HCT116 (cell line): ENCODE data around the gene EP400. TPM values are rescaled to one million over a fixed set of nuclear protein-coding genes. Genes with fewer than 3 reads are reported as not detected.
"Not testable (repeated sequence)": the region's sequence is repeated elsewhere in the genome, so short reads cannot be mapped to it uniquely, and the experiment has no call there.

Experiments
- ATAC-seq: fragments of 200-7000 bp; cut with Tn5 transposase; 2 replicates; pipeline ENCODE4 v1.9.1; 2020; ENCODE audit warnings: mild to moderate bottlenecking, moderate library complexity
- BruUV-seq: library from RNA; stranded (reverse); fragments of 400-500 nt; replicated peaks from 2 replicates; lab custom pipeline; 2021; lab: Mats Ljungman, UMichigan
- CTCF ChIA-PET: fragments of 300-600 bp; sonication (Branson Sonifier 250); formaldehyde crosslinking; loops from one replicate; lab custom pipeline; 2021; ENCODE audit warnings: antibody characterized with exemption; lab: Charles Lee
- POLR2A ChIA-PET: fragments of 300-600, 350-600 bp; sonication (Branson Sonifier 250); formaldehyde crosslinking; loops from one replicate; lab custom pipeline; 2021; ENCODE audit warnings: antibody characterized with exemption; lab: Charles Lee
- RAD21 ChIA-PET, 2 experiments: fragments of 300-600 bp; sonication (Branson Sonifier 250); formaldehyde crosslinking; loops; one replicate each; lab custom pipeline; 2023; ENCODE audit warnings: low total read pairs in 2 of 2; ENCODE audit not compliant: uncharacterized antibody in 2 of 2, unreplicated experiment in 2 of 2, low non-redundant PET in 1 of 2; lab: Charles Lee
- DNase-seq: peaks from one replicate; pipeline ENCODE4 v3.0.0-alpha.2; 2010; ENCODE audit warnings: low read depth, low spot score
- H2AFZ ChIP-seq: fragments of 200-600 bp; shearing (Covaris generic), sonication (generic); 2 replicates; pipeline ENCODE4 v1.6.1; 2017; ENCODE audit warnings: low read depth, mixed run types, mixed read lengths, antibody characterized with exemption, low read length; ENCODE audit not compliant: poor library complexity, severe bottlenecking
- H3K27ac ChIP-seq: 2 replicates; pipeline ENCODE4 v1.5.1; 2012; ENCODE audit warnings: low read depth, low read length
- H3K27me3 ChIP-seq: fragments of 200-600 bp; sonication (generic); 2 replicates; pipeline ENCODE4 v1.6.1; 2016; ENCODE audit warnings: mixed run types, low read length, mixed read lengths; ENCODE audit not compliant: insufficient read depth
- H3K36me3 ChIP-seq, 2 experiments: fragments of 200-500 bp in 1 of 2; fragments of 200-600 bp in 1 of 2; sonication (Bioruptor generic) in 1 of 2; sonication (generic) in 1 of 2; 2 replicates each; pipeline versions ENCODE4 v1.5.1 to v1.6.1; 2014 to 2016; ENCODE audit warnings: low read length in 2 of 2, inconsistent platforms in 1 of 2, mixed read lengths in 1 of 2, mixed run types in 1 of 2; ENCODE audit not compliant: insufficient read depth in 2 of 2, control insufficient read depth in 1 of 2
- H3K4me1 ChIP-seq, 2 experiments: fragments of 200-600 bp in 1 of 2; sonication (generic) in 1 of 2; 2 replicates each; pipeline versions ENCODE4 v1.5.1 to v1.6.1; 2012 to 2017; ENCODE audit warnings: low read length in 2 of 2, inconsistent platforms in 1 of 2, mild to moderate bottlenecking in 1 of 2, mixed read lengths in 1 of 2, mixed run types in 1 of 2, moderate library complexity in 1 of 2; ENCODE audit not compliant: insufficient read depth in 2 of 2, control insufficient read depth in 1 of 2
- H3K4me2 ChIP-seq: fragments of 200-600 bp; sonication (generic); 2 replicates; pipeline ENCODE4 v1.6.1; 2017; ENCODE audit warnings: mixed run types, low read length, mixed read lengths
- H3K4me3 ChIP-seq, 2 experiments: fragments of 200-600 bp in 1 of 2; sonication (generic) in 1 of 2; replicated peaks in 1 of 2; 2 replicates each; pipeline ENCODE4 v1.5.1; 2011 to 2016; ENCODE audit warnings: low read length in 2 of 2, control low read depth in 1 of 2, low read depth in 1 of 2, mild to moderate bottlenecking in 1 of 2, mixed read lengths in 1 of 2, mixed run types in 1 of 2
- H3K79me2 ChIP-seq: fragments of 200-600 bp; sonication (generic); 2 replicates; pipeline ENCODE4 v1.6.1; 2017; ENCODE audit warnings: mild to moderate bottlenecking, mixed run types, low read length, moderate library complexity, mixed read lengths; ENCODE audit not compliant: insufficient read depth
- H3K9ac ChIP-seq: fragments of 200-600 bp; sonication (generic); 2 replicates; pipeline ENCODE4 v1.6.1; 2016; ENCODE audit warnings: low read length, mixed read lengths
- H3K9me2 ChIP-seq: fragments of 200-600 bp; sonication (generic), shearing (Covaris generic); 2 replicates; pipeline ENCODE4 v1.6.1; 2017; ENCODE audit warnings: mixed run types, mild to moderate bottlenecking, moderate library complexity; ENCODE audit not compliant: insufficient read depth
- H3K9me3 ChIP-seq, 2 experiments: fragments of 200-500 bp in 1 of 2; fragments of 200-600 bp in 1 of 2; sonication (Bioruptor generic) in 1 of 2; sonication (generic) in 1 of 2; 2 replicates each; pipeline ENCODE4 v1.6.1; 2014 to 2017; ENCODE audit warnings: low read length in 2 of 2, mixed read lengths in 2 of 2, inconsistent platforms in 1 of 2, low read depth in 1 of 2, mild to moderate bottlenecking in 1 of 2, mixed run types in 1 of 2, moderate library complexity in 1 of 2; ENCODE audit not compliant: control insufficient read depth in 1 of 2, insufficient read depth in 1 of 2
- H4K20me1 ChIP-seq: fragments of 200-600 bp; sonication (generic), shearing (Covaris generic); 2 replicates; pipeline ENCODE4 v1.6.1; 2017; ENCODE audit warnings: mixed run types, mild to moderate bottlenecking, moderate library complexity; ENCODE audit not compliant: insufficient read depth
- ATF3 ChIP-seq: IDR thresholded peaks from 2 replicates; pipeline ENCODE4 v1.6.1; 2012
- intact Hi-C: fragments of 100-400 bp; cut with micrococcal nuclease; formaldehyde crosslinking; loops from 2 replicates; pipeline ENCODE4 v1.10.0; 2022
- total RNA-seq: library from RNA; stranded (reverse); gene quantifications from one replicate; pipeline ENCODE4 v1.2.1, GENCODE V29; 2021; ENCODE audit not compliant: unreplicated experiment

EP400 gene
- total RNA-seq, 1 experiment from 2014 or later, result 54.5 TPM

GRCh38 chr12:131959641-131960589, 10.2 kb downstream of the EP400 start:
- Histone ChIP-seq H3K9ac (no peak overlapping the region), H2AFZ (no peak overlapping the region), H3K36me3 (peaks cover 6 to 7% of the 10 kb centered on the region in 2 experiments; a peak in 3 of 4 replicates), H3K79me2 (peaks cover 88% of the 10 kb centered on the region), H3K4me2 (no peak overlapping the region), H3K4me1 (peaks cover 21 to 22% of the 10 kb centered on the region in 2 experiments), H3K9me3 (no peaks in the 10 kb centered on the region), H3K27ac (no peak overlapping the region), H3K4me3 (no peak overlapping the region), H4K20me1 (peaks cover 9% of the 10 kb centered on the region; the same call in 1 of the 2 replicates), H3K9me2 (no peaks in the 10 kb centered on the region), H3K27me3 (no peaks in the 10 kb centered on the region)
- no peak for DNase-seq
- no TSS peak for BruUV-seq
- ChIA-PET POLR2A (no interaction called here), CTCF (no interaction called here), RAD21 (no interaction called here)
- ATAC-seq, result no peak
- intact Hi-C loops, result no loop called here
- no peak for TF ChIP-seq ATF3

DNA sequence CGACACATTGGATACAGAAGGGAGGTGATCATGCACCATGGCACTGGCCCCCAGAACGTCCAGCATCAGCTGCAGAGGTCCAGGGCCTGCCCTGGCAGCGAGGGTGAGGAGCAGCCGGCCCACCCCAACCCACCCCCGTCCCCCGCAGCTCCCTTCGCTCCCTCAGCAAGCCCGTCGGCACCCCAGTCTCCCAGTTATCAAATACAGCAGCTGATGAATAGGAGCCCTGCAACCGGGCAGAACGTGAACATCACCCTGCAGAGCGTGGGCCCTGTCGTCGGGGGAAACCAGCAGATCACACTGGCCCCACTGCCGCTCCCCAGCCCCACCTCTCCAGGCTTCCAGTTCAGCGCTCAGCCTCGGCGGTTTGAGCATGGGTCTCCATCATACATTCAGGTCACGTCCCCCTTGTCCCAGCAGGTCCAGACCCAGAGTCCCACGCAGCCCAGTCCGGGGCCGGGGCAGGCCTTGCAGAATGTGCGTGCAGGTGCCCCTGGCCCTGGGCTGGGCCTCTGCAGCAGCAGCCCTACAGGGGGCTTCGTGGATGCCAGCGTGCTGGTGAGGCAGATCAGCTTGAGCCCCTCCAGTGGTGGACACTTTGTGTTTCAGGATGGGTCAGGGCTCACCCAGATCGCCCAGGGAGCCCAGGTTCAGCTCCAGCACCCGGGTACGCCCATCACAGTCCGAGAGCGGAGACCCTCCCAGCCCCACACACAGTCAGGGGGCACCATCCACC, 11.0 kb downstream of the EP400 start:
- intact Hi-C loops, CTCF ChIA-PET: not testable (repeated sequence)

GRCh38 chr12:131961328-131961727, 11.6 kb downstream of the EP400 start:
- H3K4me3 ChIP-seq, H2AFZ ChIP-seq, DNase-seq, H3K27ac ChIP-seq, H3K27me3 ChIP-seq, H4K20me1 ChIP-seq, H3K9me3 ChIP-seq, H3K4me2 ChIP-seq, H3K4me1 ChIP-seq, H3K36me3 ChIP-seq, POLR2A ChIA-PET, intact Hi-C loops, ATAC-seq, H3K9me2 ChIP-seq, RAD21 ChIA-PET, H3K9ac ChIP-seq, CTCF ChIA-PET: not testable (repeated sequence)
- TSS peak; percentile 2 for BruUV-seq
- H3K79me2 ChIP-seq, result peaks cover 88% of the 10 kb centered on the region

More for the DNA sequence above, 11.0 kb downstream of the EP400 start:
- DNase-seq, H3K4me2 ChIP-seq, ATAC-seq, H3K4me3 ChIP-seq, BruUV-seq, H2AFZ ChIP-seq, H3K27me3 ChIP-seq, H3K36me3 ChIP-seq, POLR2A ChIA-PET, H3K9ac ChIP-seq, H3K27ac ChIP-seq, RAD21 ChIA-PET, H3K9me2 ChIP-seq, H3K9me3 ChIP-seq: not testable (repeated sequence)
- Histone ChIP-seq H4K20me1 (peaks cover 14% of the 10 kb centered on the region), H3K79me2 (peaks cover 88% of the 10 kb centered on the region), H3K4me1 (peaks cover 13 to 14% of the 10 kb centered on the region in 2 experiments)
